ACHN (cell line): ENCODE measurements around the gene HS3ST3B1.
A peak's percentile ranks its signal among the peaks of the same experiment; 100 is the strongest.

Experiments used
- DNase-seq: peaks from one replicate; pipeline ENCODE4 v3.0.0-alpha.2; 2015
- in situ Hi-C: cut with HindIII; loops from 2 replicates; pipeline ENCODE4 v1.10.0; 2017; ENCODE audit warnings: low sequenced_read_pairs, low pct_ligation_motif_present, low pct_unique_long_range_greater_than_20kb

The HS3ST3B1 gene

DNA sequence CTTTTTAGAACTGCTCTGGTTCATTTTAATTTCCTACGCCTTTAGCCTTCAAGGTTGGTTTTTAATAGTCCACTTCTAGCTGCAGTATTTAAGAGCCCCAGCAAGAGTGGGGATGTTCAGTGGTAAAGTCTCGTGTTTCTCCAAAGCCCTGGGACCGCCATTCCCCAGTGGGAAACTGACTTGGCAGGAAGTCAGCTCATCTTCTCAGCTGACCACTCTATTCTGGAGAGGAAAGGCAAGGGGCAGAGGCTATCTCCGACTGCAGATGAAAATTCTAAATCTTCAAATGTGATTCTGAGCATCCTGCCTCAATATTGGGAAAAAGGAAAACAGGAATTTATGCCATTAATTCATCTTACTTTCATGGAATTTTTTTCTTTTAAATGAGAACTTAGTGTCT, 35.5 kb downstream of the HS3ST3B1 start:
- DNase-seq, result no peak
- in situ Hi-C loops, result no loop called here

DNA sequence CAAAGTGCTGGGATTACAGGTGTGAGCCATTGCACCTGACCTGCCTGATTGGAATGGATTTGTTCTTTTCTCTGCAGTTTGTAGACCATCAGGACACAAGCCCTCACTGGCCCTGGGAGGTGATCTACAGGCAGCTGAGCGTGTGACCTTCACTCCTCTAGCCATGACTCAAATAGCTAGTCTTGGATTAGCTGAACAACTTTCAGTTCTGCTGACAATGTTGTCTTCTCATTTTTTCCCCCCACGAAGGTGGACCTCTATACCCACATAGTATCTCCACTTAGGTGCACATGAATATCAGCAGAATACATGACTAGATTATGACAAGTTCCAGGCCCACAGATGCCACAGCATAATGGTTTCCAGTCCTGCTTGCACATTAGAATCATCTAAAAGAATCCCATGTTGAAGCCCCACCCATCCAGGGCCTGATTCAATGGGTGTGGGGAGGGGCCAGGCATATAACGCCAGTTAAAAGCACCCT, 36.8 kb downstream of the HS3ST3B1 start:
- in situ Hi-C loops, result no loop called here
- no peak for DNase-seq

DNA sequence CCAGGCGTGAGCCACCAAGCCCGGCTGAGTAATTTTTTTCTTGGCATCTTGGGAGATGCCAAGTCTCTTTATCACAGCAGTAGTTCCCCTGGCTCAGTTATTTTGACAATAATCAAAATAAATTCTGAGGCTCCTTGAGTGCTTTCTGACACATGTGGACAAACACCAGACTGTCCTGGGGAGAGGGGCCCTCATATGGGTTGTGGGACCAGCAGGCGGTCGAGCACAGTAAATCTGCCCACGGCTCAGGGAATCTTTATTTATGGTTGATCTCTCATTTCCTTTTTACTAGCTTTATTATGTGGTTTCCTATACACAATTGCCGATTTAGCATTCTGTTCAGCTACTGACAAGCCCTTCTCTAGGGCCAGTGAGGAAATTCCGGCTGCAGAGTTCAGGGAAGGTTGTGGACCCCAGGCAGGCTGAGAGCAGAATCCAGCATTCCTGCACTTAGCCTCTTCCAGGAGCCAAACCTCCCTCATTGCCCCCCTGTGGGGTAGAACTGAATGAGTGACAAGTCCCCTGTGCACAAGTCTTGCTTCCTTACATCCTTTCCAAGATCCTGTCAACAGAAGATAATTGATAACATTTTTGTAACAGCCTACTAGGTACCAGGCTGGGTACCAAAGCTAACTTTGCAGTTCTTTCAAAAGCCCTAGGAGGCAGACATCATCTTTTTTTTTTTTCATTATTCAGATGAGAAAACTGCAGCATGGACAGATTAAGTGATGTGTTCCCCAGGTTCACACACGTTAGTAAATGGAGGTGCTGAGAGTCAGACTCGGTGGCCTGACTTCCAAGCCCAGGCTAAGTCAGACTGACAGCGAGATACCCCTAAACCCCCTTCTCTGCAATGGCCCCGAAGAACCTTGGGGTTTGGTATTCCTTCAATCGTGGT, 40.2 kb downstream of the HS3ST3B1 start:
- in situ Hi-C loops, result no loop called here
- DNase-seq, result no peak

GRCh38 chr17:14341866-14342265, 41.0 kb downstream of the HS3ST3B1 start:
- DNase-seq, result no peak

GRCh38 chr17:14346801-14347200, 45.9 kb downstream of the HS3ST3B1 start:
- no peak for DNase-seq
- in situ Hi-C loops, result no loop called here

More at GRCh38 chr17:14341866-14342265, 41.0 kb downstream of the HS3ST3B1 start:
- in situ Hi-C loops, result no loop called here

GRCh38 chr17:14351493-14351892, 50.6 kb downstream of the HS3ST3B1 start:
- in situ Hi-C loops, result no loop called here
- no peak for DNase-seq

DNA sequence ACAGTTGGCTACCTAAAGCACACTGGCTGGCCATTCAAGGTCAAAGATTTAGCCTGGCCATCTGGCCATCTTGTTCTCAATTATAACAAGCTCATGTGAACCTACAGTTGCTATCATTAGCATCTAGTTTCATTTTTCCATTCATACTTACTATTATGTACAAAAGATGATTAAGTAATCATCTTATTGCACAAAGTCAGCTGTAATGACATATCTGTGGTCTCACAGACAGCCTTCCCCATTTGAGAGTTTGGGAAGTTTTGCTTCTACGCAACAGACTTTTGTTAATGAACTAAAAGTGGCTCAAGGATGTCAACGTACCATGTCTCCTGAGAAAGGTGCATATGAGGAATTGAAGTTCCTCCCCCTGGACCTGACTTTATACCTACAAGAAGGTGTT, 51.3 kb downstream of the HS3ST3B1 start:
- in situ Hi-C loops, result no loop called here
- no peak for DNase-seq

DNA sequence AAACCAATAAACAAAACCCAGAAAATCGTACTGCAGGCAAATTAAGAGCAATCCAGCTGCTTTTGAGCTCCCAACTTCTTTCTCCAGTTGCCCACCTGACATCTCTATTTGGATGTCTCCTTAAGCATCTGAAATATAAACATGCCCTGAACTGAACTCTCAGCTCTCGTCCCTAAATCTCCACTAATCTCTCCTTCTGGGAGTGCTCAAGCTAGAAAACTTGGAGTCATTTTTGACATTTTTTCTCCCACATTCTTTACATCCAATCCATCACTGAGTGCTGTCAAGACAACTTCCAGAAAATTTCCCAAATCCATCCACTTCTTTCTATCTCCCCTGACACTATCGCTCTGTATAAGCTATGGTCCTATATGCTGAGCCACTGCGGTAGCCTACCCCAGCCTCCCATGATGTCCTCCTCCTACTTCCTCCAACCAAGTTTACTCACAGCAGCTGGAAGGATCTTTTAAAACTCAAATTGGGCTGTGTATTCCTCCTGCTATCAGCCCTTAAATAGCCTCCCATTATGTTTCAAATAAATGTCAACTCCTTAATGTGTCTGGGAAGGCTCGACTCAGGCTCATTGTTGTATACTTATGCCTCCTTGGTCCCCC, 53.1 kb downstream of the HS3ST3B1 start:
- DNase-seq, result no peak
- in situ Hi-C loops, result no loop called here

DNA sequence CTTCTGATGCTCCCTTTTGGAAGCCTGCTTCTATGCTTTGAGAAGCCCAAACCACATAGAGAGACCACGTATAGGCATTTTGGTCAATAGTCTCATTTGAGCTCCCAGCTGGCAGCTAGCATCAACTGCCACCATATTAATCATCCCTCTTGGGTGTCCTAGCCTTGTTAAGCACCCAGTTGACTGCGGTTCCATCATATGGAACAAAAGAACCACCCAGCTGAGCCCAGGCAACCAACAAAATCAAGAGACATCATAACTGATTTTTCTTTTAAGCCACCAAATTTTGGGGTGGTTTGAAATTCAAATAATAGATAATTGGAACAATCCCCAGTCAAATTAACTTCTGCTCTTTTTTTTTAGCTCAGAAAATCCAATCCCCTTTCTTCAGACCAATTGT, 53.9 kb downstream of the HS3ST3B1 start:
- in situ Hi-C loops, result no loop called here
- DNase-seq, result no peak

DNA sequence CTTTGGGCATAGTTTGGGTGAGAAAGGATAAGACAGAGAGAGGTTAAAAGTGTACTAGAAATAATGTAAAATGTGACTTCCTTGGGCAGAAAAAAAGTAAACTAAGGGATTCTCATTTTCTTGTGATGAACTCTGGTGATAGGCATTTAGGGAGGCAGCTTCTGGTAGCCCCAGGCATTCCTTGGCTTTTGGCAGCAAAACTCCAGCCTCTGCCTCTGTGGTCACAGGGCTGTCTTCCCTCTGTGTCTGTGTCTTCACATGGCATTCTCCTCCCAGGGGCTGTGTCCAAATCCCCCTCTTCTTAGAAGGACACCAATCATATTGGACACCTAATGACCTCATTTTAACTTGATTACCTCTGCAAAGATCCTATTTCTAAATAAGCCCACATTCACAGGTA, 54.7 kb downstream of the HS3ST3B1 start:
- in situ Hi-C loops, result no loop called here
- no peak for DNase-seq

GRCh38 chr17:14359163-14360020, 58.5 kb downstream of the HS3ST3B1 start:
- in situ Hi-C loops, result no loop called here
- DNase-seq, result no peak

DNA sequence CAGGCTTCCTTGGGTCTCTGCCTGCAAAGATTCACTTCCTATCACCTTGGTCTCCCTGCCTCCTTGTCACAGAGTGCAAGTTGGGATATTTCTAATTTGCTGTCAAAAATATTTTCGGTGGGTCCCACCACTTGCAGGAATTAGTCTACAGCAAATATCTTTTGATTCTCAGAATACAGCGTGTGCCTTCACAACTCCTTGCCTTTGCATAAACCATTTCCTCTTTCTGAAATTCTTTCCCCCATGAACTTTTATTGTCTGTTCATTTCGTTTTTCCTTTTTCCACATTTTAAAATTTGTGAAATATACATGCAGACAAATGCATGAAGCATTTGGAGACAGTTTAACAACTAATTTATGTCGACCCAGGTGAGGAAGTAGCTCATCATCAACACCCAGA, 60.0 kb downstream of the HS3ST3B1 start:
- no peak for DNase-seq
- in situ Hi-C loops, result no loop called here

DNA sequence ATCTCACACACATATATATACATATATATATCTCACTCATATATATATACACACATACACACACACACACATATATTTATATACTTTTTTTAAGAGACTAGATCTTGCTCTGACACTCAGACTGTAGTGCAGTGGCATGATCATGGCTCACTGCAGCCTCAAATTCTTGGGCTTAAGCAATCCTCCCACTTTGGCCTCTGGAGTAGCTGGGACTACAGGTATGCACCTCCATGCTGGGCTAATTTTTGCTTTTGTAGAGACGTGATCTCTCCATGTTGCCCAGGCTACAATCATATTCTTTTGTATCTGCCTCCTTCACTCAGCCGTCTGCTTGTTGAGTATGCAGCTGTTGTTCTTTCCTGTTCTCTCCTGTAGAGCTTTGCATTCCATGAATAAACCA, 60.6 kb downstream of the HS3ST3B1 start:
- in situ Hi-C loops, result no loop called here
- no peak for DNase-seq

DNA sequence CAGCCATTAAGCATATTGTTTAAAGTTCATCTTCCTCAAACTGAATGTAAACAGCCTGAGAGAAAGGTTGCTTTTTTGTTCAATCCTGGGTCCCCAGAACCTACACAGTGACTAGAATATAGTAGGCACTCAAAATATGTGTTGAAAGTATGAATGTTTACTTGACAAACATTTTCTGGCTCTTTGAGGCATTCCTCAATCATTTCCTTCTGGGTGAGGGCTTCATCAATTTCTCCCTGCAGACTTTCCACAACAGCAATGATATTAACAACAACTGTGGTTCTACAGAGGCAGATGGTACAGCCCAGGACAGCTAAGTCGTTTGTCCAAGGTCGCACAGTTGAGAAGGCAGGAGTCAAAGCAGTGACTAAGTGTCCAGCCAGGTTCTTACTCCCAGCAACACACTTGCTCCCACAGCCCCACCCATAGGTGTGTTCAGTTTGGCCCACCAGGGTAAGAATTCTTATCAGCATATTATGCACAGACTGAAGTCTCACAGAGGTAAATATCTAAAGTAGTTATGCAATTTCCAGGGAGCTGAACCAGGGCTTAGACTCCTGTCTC, 61.1 kb downstream of the HS3ST3B1 start:
- in situ Hi-C loops, result no loop called here
- DNase-seq, result no peak

DNA sequence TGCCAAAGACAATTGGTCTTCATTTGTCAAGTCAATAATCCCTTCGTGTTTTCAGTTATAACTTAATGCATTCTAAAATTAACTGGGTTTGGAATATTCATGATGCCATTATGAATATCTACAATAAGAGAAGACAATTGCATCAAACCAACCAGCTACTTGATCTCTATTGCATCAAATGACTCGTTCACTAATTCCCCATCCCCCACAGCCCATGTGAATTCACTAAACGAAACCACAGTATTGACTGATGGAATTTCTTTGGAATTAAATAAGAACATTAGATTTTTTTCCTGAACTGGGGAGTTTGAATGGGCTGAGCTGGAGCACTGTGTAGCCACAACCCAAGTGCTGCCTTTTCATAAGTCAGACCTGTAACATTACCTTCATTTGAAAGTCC, 65.3 kb downstream of the HS3ST3B1 start:
- no peak for DNase-seq
- in situ Hi-C loops, result no loop called here

GRCh38 chr17:14372461-14372860, 71.6 kb downstream of the HS3ST3B1 start:
- in situ Hi-C loops, result no loop called here
- no peak for DNase-seq

GRCh38 chr17:14372905-14373613, 72.2 kb downstream of the HS3ST3B1 start:
- no peak for DNase-seq
- in situ Hi-C loops, result no loop called here

DNA sequence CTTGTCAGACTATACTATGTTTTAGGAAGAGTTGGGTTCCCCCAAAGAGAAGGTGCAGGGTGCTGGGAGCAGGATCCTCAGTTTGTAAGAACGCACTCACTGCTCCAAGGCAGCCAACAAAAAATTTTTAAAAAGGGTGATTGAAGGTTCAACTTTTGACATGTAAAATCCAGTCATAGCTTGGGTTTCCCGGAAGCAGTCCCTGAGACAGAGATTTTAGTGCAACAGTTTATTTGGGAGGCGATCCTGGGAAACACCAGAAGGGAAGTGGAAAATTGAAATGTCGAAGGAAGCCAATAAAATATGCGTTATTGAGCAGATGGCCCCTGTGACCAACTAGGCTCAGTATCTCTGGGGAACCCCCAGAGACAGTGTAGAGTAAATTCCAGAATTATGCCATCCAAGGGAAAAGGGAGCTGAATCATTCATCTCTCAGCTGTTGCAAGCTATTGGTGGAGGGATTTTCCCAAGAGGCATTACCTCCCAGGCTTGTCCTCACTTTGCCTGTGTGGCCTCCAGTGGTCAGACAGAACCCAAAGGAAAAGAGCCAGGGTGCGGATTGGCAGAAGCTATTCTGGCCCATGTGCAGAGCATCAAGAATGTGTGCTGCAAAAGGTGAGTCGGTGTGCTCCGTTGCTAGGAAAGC, 72.9 kb downstream of the HS3ST3B1 start:
- in situ Hi-C loops, result no loop called here
- peak; percentile 15 for DNase-seq
